OCI-LY1 (cell line): ENCODE results near the gene CCDC85C.

Experiments used
- H2AFZ ChIP-seq: fragments of 200-600 bp; sonication (generic), shearing (Covaris generic); 2 replicates; pipeline ENCODE4 v1.6.0; 2014; ENCODE audit warnings: antibody characterized with exemption, mild to moderate bottlenecking, low read length
- H3F3A ChIP-seq: fragments of 200-600 bp; sonication (generic), shearing (Covaris generic); 2 replicates; pipeline ENCODE4 v1.6.0; 2014; ENCODE audit warnings: mild to moderate bottlenecking, antibody characterized with exemption, low read length, moderate library complexity; ENCODE audit not compliant: insufficient read depth
- H3K27ac ChIP-seq: fragments of 200-600 bp; sonication (generic); 2 replicates; pipeline ENCODE4 v1.5.1; 2014; ENCODE audit warnings: low read length, mixed run types, mild to moderate bottlenecking, low read depth; ENCODE audit not compliant: poor library complexity, severe bottlenecking
- H3K27me3 ChIP-seq: fragments of 200-600 bp; sonication (generic); 2 replicates; pipeline ENCODE4 v1.6.0; 2014; ENCODE audit warnings: antibody characterized with exemption, mild to moderate bottlenecking, low read length, moderate library complexity; ENCODE audit not compliant: insufficient read depth
- H3K36me3 ChIP-seq: fragments of 200-600 bp; sonication (generic); 2 replicates; pipeline ENCODE4 v1.6.1; 2014; ENCODE audit warnings: mild to moderate bottlenecking, antibody characterized with exemption, low read length, moderate library complexity, mixed read lengths; ENCODE audit not compliant: insufficient read depth
- H3K4me1 ChIP-seq: fragments of 200-600 bp; sonication (generic); 2 replicates; pipeline ENCODE4 v1.5.1; 2014; ENCODE audit warnings: mild to moderate bottlenecking, low read length, moderate library complexity; ENCODE audit not compliant: insufficient read depth, severe bottlenecking
- H3K4me2 ChIP-seq: fragments of 200-600 bp; sonication (generic), shearing (Covaris generic); 2 replicates; pipeline ENCODE4 v1.6.1; 2014; ENCODE audit warnings: low read length
- H3K4me3 ChIP-seq: fragments of 200-600 bp; sonication (generic); 2 replicates; pipeline ENCODE4 v1.5.1; 2014; ENCODE audit warnings: low read length, low read depth, mild to moderate bottlenecking, mixed read lengths; ENCODE audit not compliant: poor library complexity, severe bottlenecking
- H3K79me2 ChIP-seq: fragments of 200-600 bp; shearing (Covaris generic); 2 replicates; pipeline ENCODE4 v1.6.1; 2016; ENCODE audit warnings: mixed run types, low read length, mixed read lengths; ENCODE audit not compliant: insufficient read depth
- H3K9ac ChIP-seq: fragments of 200-600 bp; sonication (generic), shearing (Covaris generic); 2 replicates; pipeline ENCODE4 v1.6.1; 2014; ENCODE audit warnings: mild to moderate bottlenecking, low read length, mixed read lengths
- H3K9me2 ChIP-seq: fragments of 200-600 bp; sonication (generic), shearing (Covaris generic); 2 replicates; pipeline ENCODE4 v1.6.1; 2014; ENCODE audit warnings: low read depth, mild to moderate bottlenecking, low read length, mixed read lengths
- H3K9me3 ChIP-seq: fragments of 200-600 bp; shearing (Covaris generic); 2 replicates; pipeline ENCODE4 v1.6.1; 2014; ENCODE audit warnings: low read length, mixed read lengths
- H4K20me1 ChIP-seq: fragments of 200-600 bp; sonication (generic), shearing (Covaris generic); 2 replicates; pipeline ENCODE4 v1.6.0; 2016; ENCODE audit warnings: mild to moderate bottlenecking, low read length; ENCODE audit not compliant: insufficient read depth
- CTCF ChIP-seq: fragments of 200-600 bp; sonication (generic), shearing (Covaris generic); IDR thresholded peaks from 2 replicates; pipeline ENCODE4 v1.5.1; 2017; ENCODE audit warnings: mild to moderate bottlenecking, antibody characterized with exemption, low read length, moderate library complexity, mixed read lengths
- EZH2 ChIP-seq: fragments of 200-600 bp; sonication (generic), shearing (Covaris generic); IDR thresholded peaks from 2 replicates; pipeline ENCODE4 v1.8.0; 2017; ENCODE audit warnings: borderline replicate concordance, mixed run types, mild to moderate bottlenecking, antibody characterized with exemption, low read length, moderate library complexity, mixed read lengths

CCDC85C gene

GRCh38 chr14:99595524-99595923, 8.5 kb downstream of the CCDC85C start:
- no peak overlapping the region for H2AFZ ChIP-seq
- TF ChIP-seq EZH2 (no peak), CTCF (no peak)
- no peaks in the 10 kb centered on the region for H3K79me2 ChIP-seq
- no peak overlapping the region for H3K4me2 ChIP-seq
- H3K9ac ChIP-seq = no peak overlapping the region
- H3K4me1 ChIP-seq = peaks cover 3% of the 10 kb centered on the region
- no peaks in the 10 kb centered on the region for H3K9me3 ChIP-seq
- no peaks in the 10 kb centered on the region for H3K36me3 ChIP-seq
- H3K27me3 ChIP-seq = no peaks in the 10 kb centered on the region
- H3K4me3 ChIP-seq = no peak overlapping the region
- H3K9me2 ChIP-seq = no peaks in the 10 kb centered on the region
- H3K27ac ChIP-seq = no peak overlapping the region
- no peaks in the 10 kb centered on the region for H3F3A ChIP-seq
- H4K20me1 ChIP-seq = no peaks in the 10 kb centered on the region

GRCh38 chr14:99595034-99595433, 9.0 kb downstream of the CCDC85C start:
- Histone ChIP-seq H2AFZ (no peak overlapping the region), H3K9me3 (no peaks in the 10 kb centered on the region), H3K79me2 (no peaks in the 10 kb centered on the region), H3K9ac (no peak overlapping the region), H4K20me1 (no peaks in the 10 kb centered on the region), H3K4me3 (no peak overlapping the region), H3K4me1 (peaks cover 3% of the 10 kb centered on the region), H3K27ac (no peak overlapping the region), H3F3A (no peaks in the 10 kb centered on the region), H3K9me2 (no peaks in the 10 kb centered on the region), H3K36me3 (no peaks in the 10 kb centered on the region), H3K27me3 (no peaks in the 10 kb centered on the region), H3K4me2 (no peak overlapping the region; the same call in 1 of the 2 replicates)
- TF ChIP-seq EZH2 (no peak), CTCF (no peak)

- H3K9me2 ChIP-seq = no peaks in the 10 kb centered on the region
- no peak overlapping the region for H3K9ac ChIP-seq
- no peaks in the 10 kb centered on the region for H3F3A ChIP-seq
- no peaks in the 10 kb centered on the region for H4K20me1 ChIP-seq
- H3K4me3 ChIP-seq = no peak overlapping the region
- H2AFZ ChIP-seq = no peak overlapping the region
- TF ChIP-seq EZH2 = no peak
- no peak for TF ChIP-seq CTCF
- no peaks in the 10 kb centered on the region for H3K27me3 ChIP-seq
- no peaks in the 10 kb centered on the region for H3K79me2 ChIP-seq
- H3K4me1 ChIP-seq = peaks cover 3% of the 10 kb centered on the region
- H3K36me3 ChIP-seq = no peaks in the 10 kb centered on the region
- no peak overlapping the region for H3K4me2 ChIP-seq
- no peak overlapping the region for H3K27ac ChIP-seq
- H3K9me3 ChIP-seq = no peaks in the 10 kb centered on the region
These were observed 9.8 kb downstream of the CCDC85C start for GRCh38 chr14:99593971-99594841.
